A549 treated with AZD9567 at 1 μM for 4 hours (cell line): ENCODE data around the gene RPL29. TPM values are rescaled to one million over a fixed set of nuclear protein-coding genes. Genes with fewer than 3 reads are reported as not detected.

Experiments
- total RNA-seq: library from RNA; stranded (reverse); fragments of 200-300 nt; extraction: Qiagen RNA extraction; gene quantifications from 5 replicates; pipeline ENCODE4 v1.2.3, GENCODE V29; 2022; ENCODE audit not compliant: insufficient read depth

RPL29 gene
- total RNA-seq: 1,313 to 1,418 TPM (median 1,347 TPM) in 5 replicates

GRCh38 chr3:51995346-51996163 is at the start of gene RPL29:
Gene RPL29 (minus strand): TSS chr3:51995895. CDS start chr3:51995461, 434 bp downstream.

DNA sequence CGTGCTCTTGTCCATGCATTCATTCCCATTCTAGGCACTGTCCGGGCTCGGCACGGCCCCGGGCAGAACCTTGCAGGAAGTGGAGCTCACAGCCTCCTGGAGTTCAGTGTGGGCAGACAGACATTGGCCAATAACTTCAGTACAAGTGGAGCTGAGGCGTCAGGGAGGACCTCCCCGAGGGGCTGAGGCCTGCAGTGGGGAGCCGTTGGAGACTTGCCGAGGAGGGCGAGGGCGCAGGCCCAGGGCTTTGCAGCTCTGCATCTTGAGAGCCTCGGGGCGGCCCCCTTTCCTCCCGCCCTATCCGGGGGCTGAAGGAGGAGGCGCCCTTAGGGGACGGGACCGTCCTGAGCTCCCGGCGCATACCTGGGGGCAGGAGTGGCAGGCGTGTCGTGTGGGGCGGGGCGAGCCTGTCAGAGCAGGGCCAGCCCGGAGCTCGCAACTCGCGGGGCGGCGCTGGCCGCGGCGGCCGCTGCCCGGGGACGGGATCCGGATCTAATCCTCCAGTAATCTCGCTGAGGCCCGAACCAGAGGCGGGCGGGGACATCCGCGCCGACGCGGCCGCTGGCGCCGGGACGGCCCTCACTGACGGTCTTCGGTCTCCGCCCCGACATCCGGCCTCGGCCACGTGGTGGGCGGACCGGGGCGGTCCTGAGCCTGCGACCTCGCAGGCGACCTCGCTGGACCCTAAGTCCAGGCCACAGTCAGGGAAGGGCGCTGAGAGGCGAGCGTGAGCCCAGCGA is 12.7 kb downstream of the RPL29 start, which contains the start of gene ACY1:
TSS of gene ACY1 (plus strand) at position 698 of the 740 bp plus-strand sequence. CDS start 530 bp downstream, outside the sequence.

GRCh38 chr3:51974963-51975851 is 20.5 kb downstream of the RPL29 start, which contains the start of gene ABHD14A:
Gene ABHD14A (plus strand): TSS chr3:51975064. CDS start chr3:51975136, 72 bp downstream.

DNA sequence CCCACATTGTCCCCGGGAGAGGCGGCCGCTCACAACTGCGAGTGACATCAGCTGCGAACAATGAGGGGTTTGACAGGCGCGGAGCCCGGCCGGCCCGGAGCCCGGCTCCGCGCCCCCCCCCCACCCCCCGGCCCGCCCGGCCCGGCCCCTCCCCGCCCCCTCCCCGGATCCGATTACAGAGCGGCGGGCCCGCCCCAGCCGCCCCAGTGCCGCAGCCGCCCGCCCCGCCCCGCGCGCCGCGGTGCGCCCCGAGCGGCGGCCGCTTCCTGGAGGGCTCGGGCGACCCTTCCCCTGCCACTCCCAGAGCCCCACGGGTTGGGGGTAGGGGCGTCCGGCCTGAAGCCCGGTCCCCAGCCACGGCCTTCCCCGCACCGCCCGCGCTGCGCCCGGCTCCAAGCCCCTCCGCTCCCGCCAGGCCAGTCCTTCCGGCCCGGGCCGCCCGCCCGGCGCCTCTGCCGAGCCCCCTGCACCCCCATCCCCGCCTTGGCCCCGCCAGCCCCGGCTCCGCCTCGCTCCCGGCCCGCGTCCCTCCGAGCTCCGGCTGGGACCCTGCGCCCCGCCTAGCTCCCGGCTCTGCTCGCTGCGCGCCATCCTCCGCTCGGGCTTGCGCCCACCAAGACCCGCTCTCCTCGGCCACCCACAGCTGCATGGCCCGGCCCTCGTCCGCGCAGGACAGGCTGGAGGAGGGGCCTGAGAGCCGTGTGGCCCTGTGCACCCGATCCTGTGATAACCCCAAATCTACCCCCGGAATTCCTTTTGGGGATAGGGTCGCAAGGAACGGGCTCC is 28.1 kb downstream of the RPL29 start, which contains the start of gene PCBP4:
TSS of gene PCBP4 (minus strand) at position 71 of the 786 bp plus-strand sequence. CDS start 6,214 bp downstream, outside the sequence.

DNA sequence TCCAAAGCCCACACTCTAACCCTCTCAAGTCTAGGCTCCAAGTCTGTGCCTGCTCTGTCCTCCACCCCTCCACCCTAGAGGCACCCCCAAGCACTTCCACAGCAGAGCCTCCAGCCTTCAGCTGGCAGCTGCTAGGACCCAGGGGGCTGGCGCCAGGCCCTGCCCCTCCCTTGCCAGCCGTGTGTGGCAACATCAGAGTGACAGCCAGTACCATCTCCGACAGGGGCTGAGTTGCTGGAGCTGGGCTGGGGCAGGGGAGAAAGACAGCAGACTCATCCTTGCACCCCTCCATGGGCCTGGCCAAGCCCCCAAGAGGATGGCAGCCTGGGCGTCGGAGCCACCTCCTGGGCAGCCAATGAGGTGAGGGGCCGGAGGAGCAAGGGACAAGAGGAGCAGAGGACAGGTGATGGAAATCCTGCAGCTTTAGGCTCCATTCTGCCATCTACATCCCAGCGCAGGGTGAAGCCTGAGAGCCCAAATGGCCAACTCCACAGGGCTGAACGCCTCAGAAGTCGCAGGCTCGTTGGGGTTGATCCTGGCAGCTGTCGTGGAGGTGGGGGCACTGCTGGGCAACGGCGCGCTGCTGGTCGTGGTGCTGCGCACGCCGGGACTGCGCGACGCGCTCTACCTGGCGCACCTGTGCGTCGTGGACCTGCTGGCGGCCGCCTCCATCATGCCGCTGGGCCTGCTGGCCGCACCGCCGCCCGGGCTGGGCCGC is 40.4 kb downstream of the RPL29 start, which contains the start of gene GPR62:
TSS of gene GPR62 (plus strand) at position 207 of the 718 bp plus-strand sequence. CDS start at position 479, 272 bp downstream.

Other genes starting within 250 kb of the RPL29 start
- gene IQCF6, start 216.7 kb downstream of the RPL29 start, total RNA-seq: not detected in 5 replicates
- not detected in 5 replicates for gene IQCF2, start 134.3 kb downstream of the RPL29 start, total RNA-seq
- not detected in 5 replicates for gene IQCF5, start 120.3 kb downstream of the RPL29 start, total RNA-seq
- not detected in 5 replicates for gene IQCF1, start 92.5 kb downstream of the RPL29 start, total RNA-seq
- gene RRP9, start 54.0 kb downstream of the RPL29 start, total RNA-seq: 38.5 to 52.7 TPM (median 48.9 TPM) in 5 replicates
- gene PARP3, start 53.5 kb downstream of the RPL29 start, total RNA-seq: 7.6 to 15.4 TPM (median 9.6 TPM) in 5 replicates
- gene GPR62, start 40.5 kb downstream of the RPL29 start, total RNA-seq: not detected in 5 replicates
- gene PCBP4, start 28.4 kb downstream of the RPL29 start, total RNA-seq: 6.2 to 14.0 TPM (median 12.9 TPM) in 5 replicates
- gene ABHD14B, start 21.8 kb downstream of the RPL29 start, total RNA-seq: 33.9 to 39.6 TPM (median 34.6 TPM) in 5 replicates
- 13.1 to 15.9 TPM (median 15.4 TPM) in 5 replicates for gene ABHD14A, start 20.8 kb downstream of the RPL29 start, total RNA-seq
- 14.2 to 30.3 TPM (median 23.0 TPM) in 5 replicates for gene ACY1, start 12.4 kb downstream of the RPL29 start, total RNA-seq
- gene DUSP7, start 60.7 kb upstream of the RPL29 start, total RNA-seq: 19.2 to 21.6 TPM (median 20.7 TPM) in 5 replicates
- 18.6 to 20.4 TPM (median 19.3 TPM) in 5 replicates for gene POC1A, start 158.5 kb upstream of the RPL29 start, total RNA-seq
- gene ALAS1, start 202.3 kb upstream of the RPL29 start, total RNA-seq: 48.2 to 77.0 TPM (median 49.7 TPM) in 5 replicates
- 0.08 TPM in 1 of 5 replicates, not detected in the others for gene TLR9, start 229.8 kb upstream of the RPL29 start, total RNA-seq
- 61.3 to 72.0 TPM (median 67.9 TPM) in 5 replicates for gene TWF2, start 243.3 kb upstream of the RPL29 start, total RNA-seq
- 2.7 to 4.5 TPM (median 4.2 TPM) in 5 replicates for gene PPM1M, start 249.9 kb upstream of the RPL29 start, total RNA-seq